Pericardium fibroblast (primary cell): ENCODE measurements around the gene PPFIA2. TPM values are rescaled to one million over a fixed set of nuclear protein-coding genes. Genes with fewer than 3 reads are reported as not detected.

Source experiments
- total RNA-seq: library from RNA; depleted of rRNA; stranded (reverse); fragments of >200 nt; gene quantifications from 2 replicates; pipeline ENCODE4 v1.2.3, GENCODE V29; 2015

Gene PPFIA2
- not detected in 2 replicates for total RNA-seq

GRCh38 chr12:81759190-81760051, at the start of gene PPFIA2:
PPFIA2 (minus strand) TSS chr12:81759350.

